Thoracic aorta (tissue), 2 donors: Measurements from ENCODE around the gene CFAP58. TPM values are rescaled to one million over a fixed set of nuclear protein-coding genes. Genes with fewer than 3 reads are reported as not detected.

Source experiments
- ATAC-seq: fragments of 150-250 bp; one replicate; pipeline ENCODE4 v1.8.0; 2017; ENCODE audit warnings: low read depth; ENCODE audit not compliant: insufficient number of reproducible peaks, low FRiP score
- DNase-seq: peaks from one replicate; pipeline ENCODE4 v3.0.0-alpha.2; 2020; ENCODE audit warnings: low spot score
- H3K27ac ChIP-seq, 2 donors: fragments of 200-600 bp; sonication (generic); 1 replicate in 1 of 2; 2 replicates in 1 of 2; pipeline ENCODE4 v1.5.1; 2016; ENCODE audit warnings: mild to moderate bottlenecking in 2 of 2, moderate library complexity in 2 of 2
- H3K27me3 ChIP-seq: fragments of 200-600 bp; sonication (generic); replicated peaks from 2 replicates; pipeline ENCODE4 v1.6.0; 2016; ENCODE audit warnings: mild to moderate bottlenecking; ENCODE audit not compliant: insufficient read depth
- H3K36me3 ChIP-seq: fragments of 200-600 bp; sonication (generic); one replicate; pipeline ENCODE4 v1.5.1; 2016
- H3K4me1 ChIP-seq, 2 donors: fragments of 200-600 bp; sonication (generic); 1 replicate in 1 of 2; 2 replicates in 1 of 2; pipeline versions ENCODE4 v1.5.1 to v1.6.0; 2016; ENCODE audit warnings: low read depth in 2 of 2, mild to moderate bottlenecking in 1 of 2; ENCODE audit not compliant: control insufficient read depth in 1 of 2
- H3K4me3 ChIP-seq: fragments of 200-600 bp; sonication (generic); 2 replicates; pipeline ENCODE4 v1.5.1; 2016; ENCODE audit warnings: mild to moderate bottlenecking
- H3K9me3 ChIP-seq: fragments of 200-600 bp; sonication (generic); 2 replicates; pipeline ENCODE4 v1.5.1; 2016
- total RNA-seq, 2 donors: library from RNA; depleted of rRNA; stranded (reverse); fragments of >200 nt; gene quantifications; one replicate each; pipeline versions ENCODE4 v1.1.0 to v1.2.3, GENCODE V29; 2016
- TF ChIP-seq, protein P1 (sequence below): fragments of 200-600 bp; sonication (generic); IDR thresholded peaks from one replicate; pipeline ENCODE4 v1.5.1; 2019; ENCODE audit warnings: antibody characterized with exemption

Gene CFAP58
- total RNA-seq, 2 donors from 2014 or later, result 0.35 to 0.68 TPM

DNA sequence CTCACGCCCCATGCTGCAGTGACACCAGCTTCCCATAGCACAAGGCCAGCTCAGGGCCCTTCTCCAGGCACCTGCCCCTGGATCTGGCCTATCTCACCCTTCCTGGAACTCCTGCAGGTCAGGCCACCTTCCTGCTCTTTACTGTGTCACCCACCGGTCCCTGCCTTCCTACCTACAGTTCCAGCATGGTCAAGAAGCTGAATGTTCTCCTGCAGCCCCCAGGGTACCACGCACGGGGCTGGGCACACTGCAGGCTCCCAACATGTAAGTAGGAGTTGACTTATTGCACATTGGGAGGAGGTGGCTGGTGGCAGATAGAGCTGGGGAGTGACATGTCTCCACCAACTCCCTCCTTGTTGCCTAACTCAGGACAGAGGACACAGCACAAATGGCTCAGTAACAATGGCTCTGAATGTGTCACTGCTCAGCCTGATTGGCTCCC lies 29.9 kb upstream of the CFAP58 start:
- Histone ChIP-seq H3K27ac (no peak overlapping the region), H3K27me3 (no peaks in the 10 kb centered on the region), H3K4me1 (peaks cover 92 to 96% of the 10 kb centered on the region in 2 donors), H3K4me3 (no peak overlapping the region), H3K36me3 (no peaks in the 10 kb centered on the region), H3K9me3 (no peaks in the 10 kb centered on the region)
- ATAC-seq (no peak), DNase-seq (no peak)
- TF ChIP-seq, protein P1, sequence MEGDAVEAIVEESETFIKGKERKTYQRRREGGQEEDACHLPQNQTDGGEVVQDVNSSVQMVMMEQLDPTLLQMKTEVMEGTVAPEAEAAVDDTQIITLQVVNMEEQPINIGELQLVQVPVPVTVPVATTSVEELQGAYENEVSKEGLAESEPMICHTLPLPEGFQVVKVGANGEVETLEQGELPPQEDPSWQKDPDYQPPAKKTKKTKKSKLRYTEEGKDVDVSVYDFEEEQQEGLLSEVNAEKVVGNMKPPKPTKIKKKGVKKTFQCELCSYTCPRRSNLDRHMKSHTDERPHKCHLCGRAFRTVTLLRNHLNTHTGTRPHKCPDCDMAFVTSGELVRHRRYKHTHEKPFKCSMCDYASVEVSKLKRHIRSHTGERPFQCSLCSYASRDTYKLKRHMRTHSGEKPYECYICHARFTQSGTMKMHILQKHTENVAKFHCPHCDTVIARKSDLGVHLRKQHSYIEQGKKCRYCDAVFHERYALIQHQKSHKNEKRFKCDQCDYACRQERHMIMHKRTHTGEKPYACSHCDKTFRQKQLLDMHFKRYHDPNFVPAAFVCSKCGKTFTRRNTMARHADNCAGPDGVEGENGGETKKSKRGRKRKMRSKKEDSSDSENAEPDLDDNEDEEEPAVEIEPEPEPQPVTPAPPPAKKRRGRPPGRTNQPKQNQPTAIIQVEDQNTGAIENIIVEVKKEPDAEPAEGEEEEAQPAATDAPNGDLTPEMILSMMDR, result no peak

DNA sequence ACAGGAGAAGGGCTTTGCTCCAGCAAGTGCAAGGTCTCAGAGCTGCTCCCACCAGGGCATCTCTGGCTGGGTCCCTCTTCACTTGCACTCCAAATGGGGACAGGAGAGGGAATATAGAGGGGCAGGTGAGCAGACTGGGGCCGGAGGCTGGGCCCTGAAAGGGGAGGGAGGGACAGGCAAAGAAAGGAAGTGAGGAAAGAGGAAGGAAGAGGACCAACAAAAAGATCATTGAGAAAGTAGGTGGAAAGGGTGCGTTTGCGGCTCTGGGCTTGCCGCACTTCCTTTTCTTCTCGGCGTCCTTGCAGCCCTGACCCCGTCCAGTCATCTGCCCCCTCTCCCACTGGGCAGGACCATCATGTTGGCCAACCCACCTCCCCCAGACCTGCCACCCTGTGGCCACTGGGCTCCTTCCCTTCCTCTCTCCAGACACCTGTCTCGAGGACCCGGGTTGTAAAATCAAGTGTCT lies 29.4 kb upstream of the CFAP58 start:
- Histone ChIP-seq H3K9me3 (no peaks in the 10 kb centered on the region), H3K27ac (peak overlapping the region in 1 of 2 donors; percentile 86), H3K27me3 (no peaks in the 10 kb centered on the region), H3K4me3 (no peak overlapping the region), H3K36me3 (no peaks in the 10 kb centered on the region), H3K4me1 (peaks cover 92 to 96% of the 10 kb centered on the region in 2 donors)
- ATAC-seq, result no peak
- TF ChIP-seq, protein P1, result no peak
- DNase-seq, result no peak

DNA sequence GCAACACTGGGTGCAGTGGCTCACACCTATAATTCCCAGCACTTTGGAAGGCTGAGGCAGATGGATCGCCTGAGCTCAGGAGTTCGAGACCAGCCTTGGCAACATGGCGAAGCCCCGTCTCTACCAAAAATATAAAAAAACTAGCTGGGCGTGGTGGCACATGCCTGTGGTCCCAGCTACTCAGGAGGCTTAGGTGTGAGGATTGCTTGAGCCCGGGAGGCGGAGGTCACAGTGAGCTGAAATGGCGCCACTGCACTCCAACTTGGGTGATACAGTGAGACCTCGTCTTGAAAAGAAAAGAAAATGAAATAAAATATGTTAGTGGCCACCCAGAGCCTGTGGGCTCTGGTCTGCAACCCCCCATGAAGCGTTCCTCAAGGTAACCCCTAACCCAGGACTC lies 28.7 kb upstream of the CFAP58 start:
- Histone ChIP-seq H3K27me3 (no peaks in the 10 kb centered on the region), H3K9me3 (no peaks in the 10 kb centered on the region), H3K4me3 (no peak overlapping the region), H3K36me3 (no peaks in the 10 kb centered on the region), H3K27ac (peak overlapping the region in 1 of 2 donors; percentile 86), H3K4me1 (peaks cover 92 to 96% of the 10 kb centered on the region in 2 donors)
- DNase-seq (no peak), ATAC-seq (no peak)
- TF ChIP-seq, protein P1, result no peak

DNA sequence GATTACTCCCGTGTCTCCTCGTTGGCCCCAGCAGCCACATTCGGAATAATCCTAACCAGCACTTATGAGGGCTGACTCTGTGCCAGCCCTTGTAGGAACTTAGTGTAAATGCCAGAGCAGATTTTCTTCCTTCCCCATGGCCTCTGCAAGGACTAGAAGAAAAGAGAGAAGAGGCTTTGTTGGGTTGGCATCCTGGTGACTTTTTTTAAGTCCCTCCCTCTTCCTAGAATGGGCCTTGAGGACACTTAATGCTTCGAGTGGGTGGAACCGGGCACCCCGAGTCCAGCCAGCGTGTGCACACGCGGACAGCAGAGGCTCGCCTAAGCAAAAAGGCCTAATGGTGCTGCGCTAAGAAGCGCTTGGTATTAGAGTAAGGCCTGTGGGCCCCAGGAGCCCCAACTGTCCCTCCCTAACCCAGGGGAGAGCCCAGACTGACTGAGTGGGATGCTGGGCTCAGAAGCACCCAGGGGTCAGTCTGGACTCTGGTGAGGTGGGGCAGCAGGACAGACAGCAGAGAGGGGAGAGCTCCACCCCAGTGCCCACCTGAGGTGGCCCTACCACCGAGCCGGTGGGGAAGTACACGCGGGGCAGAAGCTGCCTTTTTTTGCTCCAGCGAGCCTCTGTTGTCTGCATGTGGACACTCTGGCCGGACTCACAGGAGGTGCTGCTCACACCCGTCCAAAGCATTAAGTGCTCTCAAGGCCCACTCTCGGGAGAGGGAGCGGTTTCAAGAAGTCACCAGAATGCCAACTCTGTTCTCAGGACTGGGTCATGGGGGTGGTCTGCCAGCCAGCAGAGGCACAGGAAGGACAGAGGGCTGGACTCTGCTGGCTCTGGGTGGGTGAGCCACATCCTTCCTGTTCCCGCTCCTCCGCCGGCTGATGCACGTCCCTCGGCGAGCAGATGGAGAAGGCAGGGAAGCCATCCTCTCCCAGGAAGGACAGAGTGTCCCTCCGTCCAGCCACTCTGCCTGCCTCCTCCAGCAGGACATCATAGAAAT lies 27.9 kb upstream of the CFAP58 start:
- DNase-seq, result no peak

More for the DNA sequence above, 27.9 kb upstream of the CFAP58 start:
- no peak overlapping the region for H3K4me3 ChIP-seq
- H3K27me3 ChIP-seq, result no peaks in the 10 kb centered on the region
- peak overlapping the region in 1 of 2 donors; percentile 86 for H3K27ac ChIP-seq
- H3K36me3 ChIP-seq, result no peaks in the 10 kb centered on the region
- ATAC-seq, result no peak
- TF ChIP-seq, protein P1, result no peak
- H3K9me3 ChIP-seq, result no peaks in the 10 kb centered on the region
- peaks cover 93 to 96% of the 10 kb centered on the region in 2 donors for H3K4me1 ChIP-seq
